Stimulated activated naive CD4-positive, alpha-beta T cell (primary cell): ENCODE results near the gene HS6ST3.

ENCODE experiments used
- DNase-seq, 6 experiments: peaks; one replicate each; lab custom pipeline; 2025; lab: John Stamatoyannopoulos, UW

The HS6ST3 gene

DNA sequence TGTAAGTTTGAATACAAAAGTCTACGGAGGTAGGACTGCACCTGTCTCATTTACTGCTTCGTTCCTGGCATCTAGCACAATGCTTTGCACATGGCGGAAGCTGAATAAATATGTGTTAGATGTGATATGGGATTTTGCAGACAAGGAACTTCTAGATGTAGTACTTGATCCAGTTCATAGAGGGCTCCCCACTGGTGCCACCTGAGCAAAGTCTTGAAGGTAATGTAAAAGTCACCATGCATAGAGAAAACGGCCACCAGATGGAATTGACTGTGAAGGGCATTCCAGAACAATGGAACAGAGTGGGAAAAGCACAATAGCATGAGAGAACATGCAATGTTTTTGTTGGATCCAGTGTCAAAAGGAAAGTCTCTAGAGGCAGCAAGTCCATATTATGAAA lies 209.3 kb downstream of the HS6ST3 start:
- DNase-seq: no peak

DNA sequence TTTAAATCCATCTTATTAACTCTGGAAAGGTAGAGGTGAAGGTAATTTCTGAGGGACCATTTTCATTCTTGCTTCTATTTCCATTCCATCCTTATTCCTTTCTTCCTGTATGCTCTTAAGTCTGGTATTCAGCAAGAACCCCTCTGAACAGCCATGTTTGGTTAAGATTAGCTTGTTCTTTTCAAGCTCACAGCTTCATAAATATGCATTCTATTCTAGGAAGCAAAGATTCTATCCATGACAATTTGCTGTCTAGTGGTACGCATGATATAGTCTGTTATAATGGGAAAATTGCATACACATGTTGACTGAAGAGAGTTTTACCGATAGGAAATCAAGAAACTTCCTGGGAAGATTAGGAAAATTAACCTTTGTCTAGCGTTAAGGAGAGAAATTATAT lies 218.7 kb downstream of the HS6ST3 start:
- DNase-seq: no peak

DNA sequence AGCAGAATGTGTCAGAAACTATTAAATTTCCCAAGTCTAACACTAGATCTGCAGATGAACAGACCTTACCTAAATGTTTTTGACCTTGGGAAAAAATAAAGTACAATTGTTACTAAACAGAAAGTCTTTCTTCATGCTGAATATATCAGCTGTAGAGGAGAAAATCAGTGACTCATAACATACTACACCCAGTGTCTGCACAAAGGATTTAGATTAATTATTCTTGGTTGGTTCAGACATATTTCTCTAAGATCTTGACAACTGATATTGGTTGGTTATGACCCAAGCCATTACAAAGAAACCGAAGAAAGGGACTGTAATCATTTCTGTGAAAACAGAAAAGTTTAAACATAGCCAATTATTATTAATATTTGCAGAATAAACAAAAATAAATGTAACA lies 225.1 kb downstream of the HS6ST3 start:
- DNase-seq: no peak

DNA sequence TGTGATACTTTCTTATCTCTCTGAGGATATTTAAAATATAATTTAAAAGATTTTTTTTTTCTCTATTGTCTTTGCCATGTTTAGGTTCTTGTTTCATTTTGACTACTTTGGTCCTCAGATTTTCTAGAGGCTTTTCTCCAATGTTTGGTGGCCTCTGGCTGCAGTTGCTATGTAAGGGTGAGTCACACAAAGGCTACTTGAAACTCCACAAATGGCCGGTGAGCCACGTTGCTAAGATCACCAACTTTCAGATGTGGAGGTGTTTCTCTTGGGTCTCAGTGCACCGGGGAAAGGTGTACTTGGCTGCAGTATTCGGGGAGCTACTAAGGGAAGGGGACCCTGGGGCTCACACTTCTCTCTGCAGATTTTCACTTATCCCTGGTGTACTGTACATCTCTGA lies 248.1 kb downstream of the HS6ST3 start:
- no peak for DNase-seq

DNA sequence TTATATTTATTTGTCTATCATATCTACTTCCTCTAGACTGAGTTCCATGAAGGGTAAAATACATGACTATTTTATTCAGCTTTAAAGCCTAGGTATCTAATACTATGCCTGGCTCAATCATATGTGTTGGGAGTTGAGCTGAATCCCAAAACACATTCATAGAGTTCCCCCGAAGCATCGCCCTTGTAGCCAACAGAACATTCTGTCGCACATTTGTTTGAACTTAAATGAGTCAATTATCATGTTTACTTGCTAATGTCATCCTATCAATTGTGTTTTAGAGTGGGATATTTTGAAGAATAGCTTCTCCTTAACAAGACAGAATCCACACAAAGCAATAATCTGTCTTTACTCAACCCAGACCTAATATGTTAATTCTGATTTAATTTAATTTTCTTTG lies 252.4 kb downstream of the HS6ST3 start:
- DNase-seq: no peak

DNA sequence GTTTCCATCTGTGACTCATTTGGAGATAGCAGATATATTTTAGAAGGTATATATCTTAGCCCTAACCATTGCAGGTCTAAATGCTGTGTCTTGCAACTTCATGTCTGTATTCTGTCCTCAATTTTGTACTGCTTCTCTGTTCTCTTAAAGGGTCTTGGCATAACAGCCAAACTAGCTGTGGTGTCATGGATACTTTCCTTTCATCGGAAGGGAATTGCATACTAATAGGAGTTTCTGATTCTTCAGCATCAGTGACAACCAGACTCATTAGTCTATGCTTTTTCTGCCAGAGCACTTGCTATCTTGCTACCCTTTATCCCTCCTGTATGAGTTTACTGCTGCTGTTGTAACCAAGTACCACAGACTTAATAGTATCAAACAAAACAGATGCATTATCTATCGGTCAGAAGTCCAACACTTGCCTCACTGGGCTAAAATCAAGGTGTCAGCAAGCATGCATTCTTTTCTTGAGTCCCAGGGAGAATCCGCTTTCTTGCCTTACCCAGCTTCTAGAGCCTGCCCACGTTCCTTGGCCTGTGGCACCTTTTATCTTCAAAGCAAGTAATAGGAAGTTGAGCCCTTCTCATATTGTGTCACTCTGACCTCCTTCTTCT lies 253.1 kb downstream of the HS6ST3 start:
- DNase-seq: no peak

DNA sequence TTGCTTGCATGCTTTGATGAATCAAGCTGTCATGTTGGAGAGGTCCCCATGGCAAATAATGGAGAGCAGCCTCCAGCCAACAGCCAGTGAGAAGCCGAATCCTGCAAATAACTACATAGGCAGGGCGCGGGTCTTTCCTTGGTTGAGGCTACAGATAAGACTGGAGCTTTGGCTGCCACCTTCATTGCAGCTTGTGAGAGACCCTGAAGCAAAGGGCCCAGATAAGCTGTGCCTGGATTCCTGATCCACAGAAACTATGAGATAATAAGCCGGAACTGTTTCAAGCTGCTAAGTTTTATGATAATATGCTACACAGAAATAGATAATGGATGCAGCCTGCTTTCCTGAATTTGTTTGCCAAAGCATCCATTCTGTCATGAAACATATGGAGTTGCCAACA lies 257.0 kb downstream of the HS6ST3 start:
- DNase-seq: no peak

DNA sequence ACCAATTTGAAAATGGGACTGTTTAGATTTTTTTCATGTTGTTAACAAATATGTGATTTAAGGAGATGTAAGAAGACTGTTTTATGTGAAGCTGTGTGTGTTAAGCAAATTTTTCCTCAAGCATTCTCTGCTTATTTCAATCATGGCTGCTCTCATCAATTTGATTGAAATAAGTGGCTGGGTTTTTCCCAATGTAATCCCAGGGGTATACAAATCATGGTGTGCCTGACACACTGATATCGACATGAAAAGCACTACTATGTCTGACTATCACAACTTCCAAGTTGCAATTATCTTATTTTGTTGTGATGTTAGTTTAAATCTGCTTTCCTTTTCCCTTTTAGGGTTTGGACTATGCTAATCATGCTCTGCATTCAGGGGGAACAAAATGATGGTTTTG lies 283.7 kb downstream of the HS6ST3 start:
- no peak for DNase-seq

DNA sequence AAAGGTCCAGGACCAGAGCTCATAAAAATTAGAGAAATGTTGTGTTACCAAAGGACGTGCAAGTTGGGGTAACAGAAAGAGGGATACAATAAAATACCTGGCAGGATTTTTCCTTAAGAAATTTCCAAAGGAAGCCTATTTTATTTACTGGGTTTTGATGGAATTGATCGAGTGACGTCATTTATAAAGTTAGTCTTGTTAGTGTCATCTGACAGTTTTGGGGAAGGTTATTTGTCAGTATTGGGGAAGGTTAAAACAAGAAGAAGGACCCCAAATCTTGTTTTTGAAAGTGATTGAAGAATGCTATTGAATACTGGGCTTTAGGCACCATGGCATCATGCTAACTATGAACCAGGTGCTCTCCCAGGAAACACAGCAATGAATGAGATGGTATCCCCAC lies 287.9 kb downstream of the HS6ST3 start:
- no peak for DNase-seq

DNA sequence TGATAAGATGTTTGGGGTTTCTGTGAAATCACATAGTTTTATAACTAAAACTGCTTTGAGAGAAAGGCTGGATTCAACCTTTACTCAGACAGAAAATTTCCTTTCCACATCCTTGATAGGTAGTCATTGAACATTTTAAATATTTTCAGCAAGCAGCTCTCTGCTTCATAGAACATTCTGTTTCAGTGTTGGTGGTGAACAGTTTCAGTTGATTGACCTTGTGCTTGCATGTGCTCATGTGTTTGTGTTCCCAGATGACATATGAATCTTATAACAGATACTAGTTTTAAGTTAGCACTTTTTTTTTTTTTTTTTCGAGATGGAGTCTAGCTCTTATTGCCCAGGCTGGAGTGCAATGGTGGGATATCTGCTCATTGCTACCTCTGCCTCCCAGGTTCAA lies 290.1 kb downstream of the HS6ST3 start:
- DNase-seq: no peak

DNA sequence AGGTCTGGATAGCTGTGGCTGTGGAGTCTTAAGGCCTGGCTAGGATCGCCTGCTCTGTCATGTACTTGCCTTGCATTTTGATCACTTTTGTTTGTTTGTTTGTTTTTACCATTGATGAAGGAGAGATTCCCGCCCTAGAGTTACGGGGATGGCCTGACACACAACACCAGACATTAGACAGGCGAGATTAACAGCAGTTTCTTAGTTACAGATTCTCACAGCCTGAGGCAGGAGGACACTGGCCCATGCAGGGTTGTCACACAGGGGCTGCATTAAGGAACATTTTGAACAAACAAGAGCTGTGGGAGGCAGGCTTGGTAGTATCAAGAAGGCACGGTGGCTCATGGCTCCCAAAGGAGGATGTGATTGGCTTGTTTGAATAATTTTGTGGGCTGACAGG lies 291.8 kb downstream of the HS6ST3 start:
- no peak for DNase-seq

DNA sequence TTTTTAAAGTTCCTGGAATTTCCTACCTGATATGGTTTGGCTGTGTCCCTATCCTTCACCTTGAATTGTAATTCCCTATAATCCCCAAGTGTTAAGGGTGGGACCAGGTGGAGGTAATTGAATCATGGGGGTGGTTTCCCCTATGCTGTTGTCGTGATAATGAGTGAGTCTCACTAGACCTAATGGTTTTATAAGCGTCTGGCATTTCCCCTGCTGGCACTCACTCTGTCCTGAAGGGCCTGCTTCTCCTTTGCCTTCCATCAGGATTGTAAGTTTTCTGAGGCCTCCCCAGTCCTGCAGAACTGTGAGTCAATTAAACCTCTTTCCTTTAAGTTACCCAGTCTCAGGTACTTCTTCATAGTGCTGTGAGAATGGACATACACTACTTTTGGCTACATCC lies 298.7 kb downstream of the HS6ST3 start:
- DNase-seq: no peak

DNA sequence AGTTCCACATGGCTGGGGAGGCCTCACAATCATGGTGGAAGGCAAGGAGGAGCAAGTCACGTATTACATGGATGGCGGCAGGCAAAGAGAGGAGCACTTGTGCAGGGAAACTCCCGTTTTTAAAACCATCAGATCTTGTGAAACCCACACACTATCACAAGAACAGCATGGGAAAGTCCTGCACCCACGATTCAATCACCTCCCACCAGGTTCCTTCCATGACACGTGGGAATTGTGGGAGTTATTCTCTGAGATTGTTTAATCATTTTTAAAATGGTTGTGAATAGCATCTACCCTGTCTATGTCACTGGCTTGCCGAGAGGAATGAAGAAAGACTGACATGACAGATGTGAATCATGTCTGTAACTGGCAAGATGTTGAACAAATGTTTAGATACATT lies 301.7 kb downstream of the HS6ST3 start:
- DNase-seq: no peak

DNA sequence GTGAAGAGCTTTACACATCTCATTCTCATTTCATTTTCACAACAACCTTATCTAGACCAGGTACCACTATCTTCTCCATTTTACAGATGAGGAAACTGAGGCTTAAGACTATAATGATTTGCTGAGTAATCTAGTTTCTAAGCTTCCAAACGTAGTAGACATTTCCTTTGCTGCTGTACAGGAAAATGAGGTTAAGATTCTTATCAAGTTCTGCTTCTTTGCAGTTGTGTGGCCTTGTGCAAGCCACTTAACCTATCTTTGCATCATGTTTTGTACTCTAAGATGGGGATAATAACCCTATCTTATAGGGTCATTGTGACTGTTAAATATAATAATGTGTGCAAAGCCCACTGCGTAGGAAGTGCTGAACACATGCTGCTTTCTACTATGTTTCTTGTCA lies 307.9 kb downstream of the HS6ST3 start:
- DNase-seq: no peak

DNA sequence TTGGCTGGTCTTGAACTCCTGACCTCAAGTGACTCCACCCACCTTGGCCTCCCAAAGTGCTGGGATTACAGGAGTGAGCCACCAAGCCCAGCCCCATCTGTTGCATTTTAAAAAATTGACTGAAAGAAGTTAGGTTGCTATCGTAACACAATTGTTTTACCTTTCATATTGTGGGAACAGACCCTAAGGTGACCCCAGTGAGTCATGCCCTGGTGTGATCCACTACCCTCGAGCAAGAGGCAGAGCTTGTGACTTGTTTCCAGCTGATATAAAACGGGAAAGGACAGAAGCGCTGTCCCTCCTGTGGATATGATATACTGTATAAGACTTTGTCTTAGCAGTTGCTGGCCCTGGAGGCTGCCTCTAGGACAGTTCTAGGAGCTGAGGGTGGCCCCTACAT lies 308.6 kb downstream of the HS6ST3 start:
- no peak for DNase-seq

DNA sequence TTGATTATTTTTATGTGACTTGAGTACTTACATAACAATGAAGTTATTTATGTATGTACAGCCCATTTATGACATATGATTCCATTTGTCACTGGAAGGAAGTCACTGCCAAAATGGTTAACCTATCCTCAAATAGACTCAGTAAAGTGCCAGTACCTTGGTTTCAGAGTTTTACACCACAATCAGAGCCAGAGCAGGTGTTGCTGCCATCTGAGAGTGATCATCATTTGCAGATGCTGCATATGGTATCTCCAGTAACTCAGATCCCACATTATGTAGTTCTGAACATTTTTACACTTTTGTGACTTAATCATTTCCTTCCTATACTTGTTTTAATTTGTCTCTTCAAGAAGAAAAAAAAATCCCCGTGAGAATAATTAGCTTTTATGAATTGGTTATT lies 313.3 kb downstream of the HS6ST3 start:
- DNase-seq: no peak

DNA sequence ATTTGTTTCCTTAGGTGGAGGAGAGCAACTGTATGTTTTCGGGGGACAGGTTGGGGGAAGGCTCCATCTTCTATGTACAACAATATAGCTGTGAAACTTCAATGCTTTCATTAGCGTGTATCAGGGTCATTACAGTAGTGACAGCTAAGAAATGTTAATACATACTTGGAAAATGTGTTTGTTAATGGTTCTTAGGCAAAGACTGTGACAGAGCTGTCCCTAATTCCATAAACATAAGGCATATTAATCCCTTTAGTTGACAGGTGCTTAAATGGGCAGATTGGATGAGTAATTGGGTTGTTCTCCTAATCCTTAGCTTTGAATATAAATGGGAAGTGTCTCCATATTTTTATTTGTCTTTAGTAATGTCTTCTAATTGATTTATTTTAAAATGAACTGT lies 313.7 kb downstream of the HS6ST3 start:
- DNase-seq: no peak

DNA sequence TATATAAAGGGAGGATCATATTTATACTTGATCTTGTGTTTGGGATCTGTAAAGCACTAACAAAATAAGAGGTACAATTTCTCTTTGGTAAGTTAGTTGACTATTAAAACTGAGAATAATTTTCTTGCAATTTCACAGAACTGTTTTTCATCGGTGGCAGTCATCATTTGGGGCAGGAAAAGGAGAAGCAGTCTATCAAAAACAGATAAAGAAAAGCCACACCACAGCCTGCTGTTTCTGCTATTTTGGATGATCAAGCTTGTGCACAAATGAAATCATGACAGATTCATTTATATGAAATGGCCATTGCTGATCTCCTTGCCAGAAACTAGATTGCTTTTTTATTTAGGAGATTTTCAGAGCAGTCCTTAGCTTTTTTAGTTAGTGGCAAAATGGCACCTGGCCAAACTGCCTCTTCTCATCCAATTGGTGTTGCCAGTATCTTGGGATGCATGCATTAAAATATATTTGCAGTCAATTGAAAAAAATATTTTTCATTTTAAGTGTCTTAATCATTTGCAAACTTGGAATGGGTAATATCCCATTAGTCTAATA lies 326.0 kb downstream of the HS6ST3 start:
- DNase-seq: no peak

DNA sequence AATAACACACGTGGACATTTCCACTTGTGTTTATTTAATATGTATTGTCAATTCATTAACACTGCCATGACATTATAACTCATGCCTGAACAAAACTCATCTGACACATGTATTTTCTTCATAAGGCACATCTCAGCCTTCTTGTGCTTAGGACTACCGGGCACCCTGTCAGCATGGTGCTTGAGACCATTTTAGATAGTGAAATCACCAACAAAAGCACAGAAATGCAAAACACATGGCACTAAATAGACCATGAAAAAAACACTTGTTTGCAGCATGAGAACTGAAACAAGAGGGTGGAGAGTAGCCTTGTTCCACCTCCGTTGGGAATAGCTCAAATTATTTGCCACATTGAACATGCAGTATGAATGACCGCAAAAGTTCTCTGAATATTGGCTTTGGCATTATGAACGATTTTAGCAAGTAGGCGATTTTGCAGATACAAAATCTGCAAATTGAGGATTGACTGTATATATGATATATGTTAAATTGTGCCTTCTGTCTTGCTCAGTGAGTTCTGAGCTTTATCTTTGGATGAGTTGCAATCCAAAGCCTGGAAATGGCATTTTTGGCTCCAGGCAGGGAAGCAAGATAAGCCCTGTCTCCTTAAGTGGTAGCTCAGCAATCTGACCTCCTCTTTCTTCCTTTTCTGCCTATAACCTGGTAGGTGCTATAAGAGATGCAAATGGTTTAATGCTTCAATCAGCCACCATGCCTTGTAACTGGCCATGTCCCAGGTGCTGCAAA lies 328.2 kb downstream of the HS6ST3 start:
- no peak for DNase-seq

DNA sequence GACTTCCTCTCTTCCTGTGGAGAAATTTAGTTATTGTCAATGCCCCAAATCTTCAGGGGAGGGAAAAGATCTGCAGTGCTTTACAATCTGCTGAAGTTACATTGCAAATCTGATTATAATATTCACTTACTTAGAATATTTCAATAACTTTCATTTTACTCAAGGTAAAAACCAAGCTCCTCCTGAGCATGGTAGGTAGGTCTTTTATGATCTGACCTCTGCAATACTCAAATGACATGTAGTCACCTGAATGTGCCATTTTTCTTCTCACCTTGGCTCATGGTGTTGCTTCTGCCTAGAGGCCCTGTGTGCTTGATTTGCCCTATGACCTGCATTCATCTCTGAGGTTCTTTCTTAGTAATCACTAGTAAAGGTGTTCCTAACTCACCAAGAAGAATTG lies 331.4 kb downstream of the HS6ST3 start:
- DNase-seq: no peak

DNA sequence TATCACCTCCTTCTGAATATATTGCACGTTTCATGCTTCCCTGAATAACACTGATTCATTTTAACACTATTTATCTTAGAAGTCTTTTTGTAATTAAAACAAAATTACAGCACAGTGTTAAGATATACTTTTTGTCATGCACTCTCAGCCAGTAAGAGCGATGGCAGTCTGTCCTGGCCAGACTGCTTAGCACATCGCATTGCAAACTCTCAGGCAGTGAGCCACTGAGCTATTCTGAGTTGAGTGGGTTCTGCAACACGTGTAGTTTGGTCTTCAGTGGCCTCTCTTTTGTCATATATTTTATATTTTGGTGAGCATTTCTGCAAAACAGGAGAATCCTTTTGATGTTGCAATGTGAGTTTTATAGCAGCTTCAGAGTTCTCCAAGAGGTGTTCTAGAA lies 332.1 kb downstream of the HS6ST3 start:
- no peak for DNase-seq

DNA sequence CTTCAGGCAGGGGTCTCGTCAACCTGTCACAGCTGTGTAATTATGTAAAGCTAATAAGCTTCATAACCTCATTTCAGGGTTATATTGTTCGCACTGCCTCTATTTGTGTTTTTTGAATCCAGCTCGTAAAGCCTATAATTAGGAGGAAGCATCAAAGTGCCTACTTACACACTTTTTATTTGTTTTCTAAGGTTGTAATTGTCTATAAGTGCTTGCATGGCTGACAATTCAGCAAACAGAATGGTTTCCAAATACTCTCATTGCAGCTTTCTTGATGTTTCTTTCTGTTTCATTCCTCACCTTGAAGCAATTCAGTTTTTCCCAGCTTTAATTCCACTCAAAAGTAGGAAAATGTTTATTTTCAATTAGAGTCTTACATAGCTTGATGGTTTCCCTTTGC lies 336.3 kb downstream of the HS6ST3 start:
- no peak for DNase-seq

DNA sequence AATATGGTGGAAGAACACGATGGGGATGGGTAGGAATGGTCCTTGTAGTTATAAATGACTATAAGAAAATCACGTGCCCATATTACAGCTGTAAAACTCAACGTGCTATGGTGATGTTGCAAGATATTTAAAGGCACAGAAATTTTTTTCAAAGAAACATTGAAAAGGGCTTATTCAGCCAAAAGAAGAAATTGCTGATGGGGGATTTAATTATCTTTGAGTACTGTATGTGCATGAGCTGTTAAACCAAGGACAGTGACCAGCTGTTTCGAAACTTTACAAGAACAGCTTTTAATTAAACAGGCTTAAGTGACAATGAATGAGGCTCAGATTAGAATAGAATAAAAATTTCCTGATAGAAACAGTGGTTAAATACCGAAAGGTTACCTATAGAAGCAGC lies 339.0 kb downstream of the HS6ST3 start:
- DNase-seq: no peak

DNA sequence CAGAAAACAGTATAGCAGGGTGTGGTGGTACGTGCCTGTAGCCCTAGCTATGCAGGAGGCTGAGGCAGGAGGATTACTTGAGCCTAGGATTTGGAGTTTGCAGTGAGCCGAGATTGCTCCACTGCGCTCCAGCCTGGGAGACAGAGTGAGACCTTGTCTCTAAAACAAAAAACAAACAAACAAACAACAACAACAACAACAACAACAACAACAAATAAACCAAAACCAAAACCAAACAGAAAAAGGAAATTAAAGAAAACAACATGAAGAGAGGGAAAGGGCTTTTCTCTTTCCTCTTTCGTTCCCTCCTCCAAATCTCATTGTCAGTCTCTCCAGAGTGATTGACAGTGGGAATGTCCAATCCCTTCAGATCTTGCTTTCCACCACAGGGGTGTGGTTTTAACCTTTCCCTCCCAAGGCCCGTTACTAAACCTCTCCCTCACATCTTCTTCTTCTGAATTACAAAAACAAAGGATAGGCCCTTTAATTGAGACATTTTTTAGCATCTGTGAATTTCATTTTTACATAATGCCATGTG lies 341.2 kb downstream of the HS6ST3 start:
- DNase-seq: no peak
